Fibroblast of lung (primary cell): ENCODE results near the gene F8A2. TPM values are rescaled to one million over a fixed set of nuclear protein-coding genes. Genes with fewer than 3 reads are reported as not detected.
A peak's percentile ranks its signal among the peaks of the same experiment; 100 is the strongest.
"Not testable (repeated sequence)": the region's sequence is repeated elsewhere in the genome, so short reads cannot be mapped to it uniquely, and the experiment has no call there.

ENCODE experiments used
- DNase-seq, 2 donors: peaks; one replicate each; pipeline versions ENCODE4 v3.0.0 to v3.0.0-alpha.2; 2010; ENCODE audit warnings: low read depth in 2 of 2
- H2AFZ ChIP-seq: 2 replicates; pipeline ENCODE4 v1.5.1; 2012; ENCODE audit warnings: low read length, control low read depth, inconsistent platforms
- H3K27ac ChIP-seq: 2 replicates; pipeline ENCODE4 v1.5.1; 2011; ENCODE audit warnings: low read length, control low read depth; ENCODE audit not compliant: insufficient read depth
- H3K27me3 ChIP-seq: 2 replicates; pipeline ENCODE4 v1.5.1; 2011; ENCODE audit warnings: mild to moderate bottlenecking, low read length; ENCODE audit not compliant: control insufficient read depth, insufficient read depth
- H3K36me3 ChIP-seq: 2 replicates; pipeline ENCODE4 v1.5.1; 2011; ENCODE audit warnings: low read length; ENCODE audit not compliant: control insufficient read depth, insufficient read depth
- H3K4me1 ChIP-seq: 2 replicates; pipeline ENCODE4 v1.5.1; 2011; ENCODE audit warnings: low read length; ENCODE audit not compliant: control insufficient read depth, insufficient read depth; ENCODE audit errors: extremely low read depth
- H3K4me2 ChIP-seq: 2 replicates; pipeline ENCODE4 v1.5.1; 2011; ENCODE audit warnings: low read length, control low read depth; ENCODE audit not compliant: insufficient read depth; ENCODE audit errors: extremely low read depth
- H3K4me3 ChIP-seq, 4 experiments: fragments of 200-600 bp in 1 of 4; sonication (generic) in 1 of 4; replicated peaks in 1 of 4; 2 replicates each; pipeline ENCODE4 v1.5.1; 2011 to 2016; ENCODE audit warnings: low read length in 4 of 4, low read depth in 3 of 4, mild to moderate bottlenecking in 3 of 4, control low read depth in 2 of 4, inconsistent platforms in 1 of 4, mixed read lengths in 1 of 4; ENCODE audit not compliant: insufficient read depth in 1 of 4; ENCODE audit errors: control extremely low read depth in 1 of 4
- H3K79me2 ChIP-seq: 2 replicates; pipeline ENCODE4 v1.5.1; 2012; ENCODE audit warnings: mild to moderate bottlenecking, low read length, inconsistent platforms; ENCODE audit not compliant: control insufficient read depth, insufficient read depth
- H3K9ac ChIP-seq: 2 replicates; pipeline ENCODE4 v1.5.1; 2011; ENCODE audit warnings: mild to moderate bottlenecking, low read length, control low read depth; ENCODE audit not compliant: insufficient read depth
- H3K9me3 ChIP-seq: 2 replicates; pipeline ENCODE4 v1.5.1; 2012; ENCODE audit warnings: low read depth, low read length; ENCODE audit not compliant: control insufficient read depth, insufficient read depth
- H4K20me1 ChIP-seq: 2 replicates; pipeline ENCODE4 v1.5.1; 2011; ENCODE audit warnings: low read length; ENCODE audit not compliant: control insufficient read depth, insufficient read depth; ENCODE audit errors: extremely low read depth
- EZH2 ChIP-seq: IDR thresholded peaks from 2 replicates; pipeline ENCODE4 v1.5.1; 2012; ENCODE audit warnings: low read length, control low read depth, mild to moderate bottlenecking; ENCODE audit errors: missing control alignments
- polyA minus RNA-seq: library from RNA; depleted of rRNA, polyadenylated mRNA; stranded (reverse); fragments of >200 nt; gene quantifications from 2 replicates; pipeline ENCODE4 v1.2.3, GENCODE V29; 2011; ENCODE audit warnings: low replicate concordance
- polyA plus RNA-seq, 2 donors: library from polyadenylated mRNA; depleted of rRNA in 1 of 2; stranded (reverse) in 1 of 2; unstranded in 1 of 2; fragments of >200 nt; gene quantifications; 2 replicates each; pipeline ENCODE4 v1.2.1, GENCODE V29; 2011 to 2012; ENCODE audit warnings: missing spikeins in 1 of 2
- total RNA-seq: library from RNA; depleted of rRNA; stranded (reverse); fragments of >200 nt; gene quantifications from 2 replicates; pipeline ENCODE4 v1.2.1, GENCODE V29; 2014
- TF ChIP-seq, protein P1 (sequence below), 2 donors: IDR thresholded peaks in 1 of 2; conservative IDR thresholded peaks in 1 of 2; 1 replicate in 1 of 2; 2 replicates in 1 of 2; pipeline ENCODE4 v1.5.1; 2011 to 2012; ENCODE audit warnings: low read length in 2 of 2, control low read depth in 1 of 2, inconsistent platforms in 1 of 2, low read depth in 1 of 2, mild to moderate bottlenecking in 1 of 2

F8A2 gene
- total RNA-seq (not detected in 2 replicates), polyA plus RNA-seq (not detected in 2 replicates), polyA minus RNA-seq (not detected in 2 replicates)
- polyA plus RNA-seq (2012), result not detected in 2 replicates

DNA sequence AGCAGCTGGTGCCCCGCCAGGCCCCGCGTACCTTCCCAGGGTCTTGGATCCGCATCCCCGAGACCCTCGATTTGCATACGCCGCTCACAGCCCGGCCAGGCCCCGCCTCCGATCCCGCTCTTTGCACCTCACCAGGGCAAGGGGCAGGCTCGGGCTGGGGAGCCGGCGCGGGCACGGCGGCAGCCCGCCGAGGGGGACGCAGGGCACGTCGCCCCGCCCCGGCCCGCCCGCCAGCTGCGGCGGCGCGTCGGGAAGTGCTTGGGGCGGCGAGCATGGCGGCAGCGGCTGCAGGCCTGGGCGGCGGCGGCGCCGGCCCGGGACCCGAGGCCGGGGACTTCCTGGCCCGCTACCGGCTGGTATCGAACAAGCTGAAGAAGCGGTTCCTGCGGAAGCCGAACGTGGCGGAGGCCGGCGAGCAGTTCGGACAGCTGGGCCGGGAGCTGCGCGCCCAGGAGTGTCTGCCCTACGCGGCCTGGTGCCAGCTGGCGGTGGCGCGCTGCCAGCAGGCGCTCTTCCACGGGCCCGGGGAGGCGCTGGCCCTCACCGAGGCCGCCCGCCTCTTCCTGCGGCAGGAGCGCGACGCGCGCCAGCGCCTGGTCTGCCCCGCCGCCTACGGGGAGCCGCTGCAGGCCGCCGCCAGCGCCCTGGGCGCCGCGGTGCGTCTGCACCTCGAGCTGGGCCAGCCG lies at the start of gene F8A2:
F8A2 (plus strand) TSS at position 253 of the 686 bp plus-strand sequence; CDS start at position 273, 20 bp downstream.
- H3K79me2 ChIP-seq, H3K9me3 ChIP-seq, H4K20me1 ChIP-seq, H2AFZ ChIP-seq, H3K36me3 ChIP-seq, H3K4me1 ChIP-seq, DNase-seq, H3K27ac ChIP-seq, H3K4me2 ChIP-seq, H3K4me3 ChIP-seq, H3K9ac ChIP-seq, H3K27me3 ChIP-seq: not testable (repeated sequence)

DNA sequence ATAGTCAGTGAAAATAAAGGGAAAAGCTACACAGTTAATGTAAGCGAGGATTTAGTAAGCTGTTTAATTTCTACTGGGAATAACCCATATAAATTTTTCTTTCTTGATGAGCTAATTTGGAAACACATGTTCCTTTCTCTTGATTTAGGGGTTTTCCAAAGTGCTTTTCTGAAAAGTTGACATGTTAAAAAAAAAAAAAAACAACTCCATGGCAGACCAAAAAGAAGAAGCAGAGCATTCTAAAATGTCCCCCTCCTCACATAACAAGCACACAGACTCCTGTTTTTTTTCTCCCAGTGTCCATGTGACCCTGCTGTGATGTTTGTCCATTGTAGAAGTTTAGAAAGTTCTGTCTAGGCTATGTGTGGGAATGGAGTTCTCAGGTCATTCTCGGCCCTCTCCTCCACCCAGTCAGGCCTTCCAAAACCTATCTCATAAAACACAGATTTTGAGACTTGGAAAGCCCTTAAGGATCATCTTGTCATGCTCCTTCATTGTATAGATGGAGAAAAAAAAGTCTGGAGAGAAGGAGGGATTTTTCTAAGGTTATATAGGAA lies 48.3 kb upstream of the F8A2 start:
- H3K79me2 ChIP-seq, result no peaks in the 10 kb centered on the region
- no peaks in the 10 kb centered on the region for H3K27me3 ChIP-seq
- H3K4me2 ChIP-seq, result no peak overlapping the region
- peak overlapping the region in 1 of 4 experiments; percentile 54 for H3K4me3 ChIP-seq
- H3K9me3 ChIP-seq, result no peaks in the 10 kb centered on the region
- no peaks in the 10 kb centered on the region for H4K20me1 ChIP-seq
- no peak for DNase-seq
- no peaks in the 10 kb centered on the region for H3K36me3 ChIP-seq
- no peaks in the 10 kb centered on the region for H3K4me1 ChIP-seq
- no peak overlapping the region for H3K27ac ChIP-seq
- TF ChIP-seq, protein P1, sequence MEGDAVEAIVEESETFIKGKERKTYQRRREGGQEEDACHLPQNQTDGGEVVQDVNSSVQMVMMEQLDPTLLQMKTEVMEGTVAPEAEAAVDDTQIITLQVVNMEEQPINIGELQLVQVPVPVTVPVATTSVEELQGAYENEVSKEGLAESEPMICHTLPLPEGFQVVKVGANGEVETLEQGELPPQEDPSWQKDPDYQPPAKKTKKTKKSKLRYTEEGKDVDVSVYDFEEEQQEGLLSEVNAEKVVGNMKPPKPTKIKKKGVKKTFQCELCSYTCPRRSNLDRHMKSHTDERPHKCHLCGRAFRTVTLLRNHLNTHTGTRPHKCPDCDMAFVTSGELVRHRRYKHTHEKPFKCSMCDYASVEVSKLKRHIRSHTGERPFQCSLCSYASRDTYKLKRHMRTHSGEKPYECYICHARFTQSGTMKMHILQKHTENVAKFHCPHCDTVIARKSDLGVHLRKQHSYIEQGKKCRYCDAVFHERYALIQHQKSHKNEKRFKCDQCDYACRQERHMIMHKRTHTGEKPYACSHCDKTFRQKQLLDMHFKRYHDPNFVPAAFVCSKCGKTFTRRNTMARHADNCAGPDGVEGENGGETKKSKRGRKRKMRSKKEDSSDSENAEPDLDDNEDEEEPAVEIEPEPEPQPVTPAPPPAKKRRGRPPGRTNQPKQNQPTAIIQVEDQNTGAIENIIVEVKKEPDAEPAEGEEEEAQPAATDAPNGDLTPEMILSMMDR (conservative IDR thresholded peaks at IDR 0.05 in 1 of 2, IDR thresholded peaks at IDR 0.05 in 1 of 2; ENCODE audit: low read depth in 1 of 2, low read length in 2 of 2), result no peak
- no peak for TF ChIP-seq EZH2
- H3K9ac ChIP-seq, result no peak overlapping the region
- H2AFZ ChIP-seq, result no peak overlapping the region

DNA sequence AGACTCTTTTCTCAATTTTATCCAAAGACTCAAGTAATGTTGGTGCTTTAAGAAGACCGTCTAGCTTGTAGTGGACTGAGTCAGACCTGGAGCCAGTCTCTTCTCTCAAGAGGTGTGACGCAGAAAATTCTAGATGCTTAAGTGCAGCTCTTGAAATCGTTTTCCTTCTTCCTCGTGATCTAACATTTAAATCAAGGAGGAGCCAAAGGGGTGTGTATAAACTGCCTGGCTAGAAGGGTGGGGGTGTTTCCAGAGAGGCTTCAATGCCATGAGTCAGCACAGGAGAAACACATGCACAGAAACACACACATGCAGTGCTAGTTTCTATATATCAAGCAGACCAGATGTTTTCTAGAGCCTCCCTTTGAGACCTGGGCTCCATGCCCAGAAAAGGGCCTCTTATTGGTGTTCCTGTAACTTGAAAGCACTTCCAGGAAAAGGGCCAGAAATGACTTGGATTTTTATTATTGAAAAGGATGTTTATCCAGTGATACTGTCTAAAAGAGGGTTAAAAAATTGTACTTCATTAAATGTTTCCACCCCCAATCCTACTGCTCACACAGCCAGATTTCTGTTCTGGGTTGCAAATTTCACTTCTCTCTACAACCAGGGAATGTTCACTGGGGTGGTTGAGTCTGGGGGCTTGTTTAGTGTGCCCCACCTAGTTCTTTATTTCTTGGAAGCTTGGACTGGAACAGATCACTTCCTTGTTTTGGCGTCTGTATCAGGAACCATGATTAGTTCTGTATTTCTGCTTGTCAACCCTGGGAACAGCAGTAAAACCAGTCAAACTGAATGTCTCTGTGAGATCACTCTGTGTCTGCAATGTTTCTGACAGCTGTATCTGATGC lies 47.2 kb upstream of the F8A2 start, which contains the start of gene CLIC2:
CLIC2 (minus strand) TSS at position 129 of the 851 bp plus-strand sequence. CDS start 187 bp downstream, outside the sequence.
- Histone ChIP-seq H3K4me1 (no peaks in the 10 kb centered on the region), H3K9me3 (no peaks in the 10 kb centered on the region), H3K79me2 (no peaks in the 10 kb centered on the region), H3K4me3 (peak within 1 kb of the TSS in 1 of 4 experiments; percentile 54), H3K4me2 (no peak within 1 kb of the TSS), H3K36me3 (no peaks in the 10 kb centered on the region), H4K20me1 (no peaks in the 10 kb centered on the region), H3K27me3 (no peaks in the 10 kb centered on the region), H3K9ac (no peak within 1 kb of the TSS), H3K27ac (no peak within 1 kb of the TSS), H2AFZ (no peak within 1 kb of the TSS)
- DNase-seq, result peak; percentile 54 to 84
- no peak for TF ChIP-seq EZH2
- TF ChIP-seq, protein P1 (conservative IDR thresholded peaks at IDR 0.05 in 1 of 2, IDR thresholded peaks at IDR 0.05 in 1 of 2; ENCODE audit: low read depth in 1 of 2, low read length in 2 of 2), result no peak

DNA sequence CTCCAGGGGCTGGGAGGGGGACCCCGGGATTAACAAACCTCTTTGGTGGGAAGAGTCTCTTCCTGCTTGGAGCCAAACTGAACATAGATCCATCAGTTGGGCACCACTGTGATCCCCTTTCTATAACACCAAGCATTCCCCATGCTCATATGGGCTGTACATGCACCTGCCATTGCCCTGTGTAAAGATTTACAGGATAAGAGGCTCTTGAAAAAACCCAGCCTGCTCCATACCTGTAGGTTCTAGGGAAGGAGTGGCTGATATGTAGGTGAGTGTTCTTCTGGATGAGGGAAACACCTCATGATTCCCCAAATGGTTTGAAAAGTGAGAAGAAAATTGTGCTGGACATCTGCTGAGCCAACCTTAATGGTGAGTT lies 46.6 kb upstream of the F8A2 start:
- H2AFZ ChIP-seq, H3K4me3 ChIP-seq, H3K27me3 ChIP-seq, H3K79me2 ChIP-seq, H3K36me3 ChIP-seq, H3K4me2 ChIP-seq, DNase-seq, H3K9ac ChIP-seq, H3K4me1 ChIP-seq, H4K20me1 ChIP-seq, H3K9me3 ChIP-seq, H3K27ac ChIP-seq: not testable (repeated sequence)

DNA sequence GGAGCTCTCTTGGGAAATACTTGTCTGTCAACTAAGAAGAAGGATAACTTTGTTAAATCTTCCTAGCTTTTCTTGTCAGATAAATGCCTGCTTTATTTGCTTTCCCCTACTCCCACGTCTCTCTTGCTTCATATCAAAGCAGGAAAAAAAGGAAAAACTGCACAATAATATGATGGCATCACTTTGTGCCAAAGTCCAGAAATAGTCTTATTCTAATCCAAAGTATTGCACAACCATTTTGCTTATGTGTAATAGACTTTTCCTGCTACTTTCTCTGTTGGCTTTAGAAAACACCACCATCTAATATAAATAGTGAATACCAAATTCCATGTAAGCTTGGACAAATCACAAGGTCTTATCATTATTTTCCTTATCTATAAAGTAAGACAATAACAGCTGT lies 36.2 kb upstream of the F8A2 start:
- H3K27ac ChIP-seq, H3K9me3 ChIP-seq, H3K27me3 ChIP-seq, H3K79me2 ChIP-seq, H3K36me3 ChIP-seq, H4K20me1 ChIP-seq, DNase-seq, H3K9ac ChIP-seq, H2AFZ ChIP-seq, H3K4me3 ChIP-seq, H3K4me2 ChIP-seq, H3K4me1 ChIP-seq: not testable (repeated sequence)
